ENCODE results near the gene RAP1GDS1.
"Not testable (repeated sequence)": the region's sequence is repeated elsewhere in the genome, so short reads cannot be mapped to it uniquely, and the experiment has no call there.

RAP1GDS1 gene

DNA sequence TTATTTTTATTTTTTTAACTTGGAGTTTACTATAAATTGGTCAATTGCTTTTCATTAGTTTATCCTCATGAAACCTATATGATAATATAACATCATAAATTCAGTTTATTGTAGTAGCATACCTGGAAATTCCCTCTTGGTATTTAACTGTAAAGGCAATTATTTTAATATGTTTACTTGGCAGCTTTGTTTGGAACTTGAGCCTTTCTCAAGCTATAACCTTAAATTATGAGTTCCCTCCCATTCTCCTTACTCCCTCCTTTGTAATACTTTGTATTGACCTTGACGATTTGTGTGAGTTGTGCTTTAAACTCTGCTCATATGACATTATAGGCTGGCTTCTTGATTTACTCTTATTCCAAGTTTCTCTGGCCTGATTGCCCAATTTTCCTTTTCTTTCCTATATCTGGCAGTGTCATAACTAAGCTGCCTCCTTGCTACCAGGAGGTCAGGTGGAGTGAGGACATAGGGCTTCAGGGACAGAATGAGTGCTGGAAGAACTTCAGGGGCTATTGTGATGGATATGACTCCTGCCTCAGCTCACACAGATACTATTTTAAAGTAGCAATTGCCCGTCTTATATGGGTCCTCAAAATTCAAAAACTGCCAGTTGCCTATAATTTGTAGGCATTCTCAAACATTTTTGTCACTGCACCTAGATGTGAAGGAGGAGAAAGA is 77.7 kb downstream of the RAP1GDS1 start:
- no peak for ATAC-seq (replicated peaks; ENCODE audit: extremely low read depth, poor library complexity, severe bottlenecking)
- Mint-ChIP-seq H3K4me3 (no peak overlapping the region), H3K4me1 (peaks cover 35% of the 10 kb centered on the region), H3K36me3 (ENCODE audit: insufficient read depth) (no peaks in the 10 kb centered on the region), H3K9me3 (no peaks in the 10 kb centered on the region), H3K27me3 (no peaks in the 10 kb centered on the region), H3K27ac (ENCODE audit: low read depth) (no peak overlapping the region)
- no peak for DNase-seq (ENCODE audit: low spot score in 2 of 2)

DNA sequence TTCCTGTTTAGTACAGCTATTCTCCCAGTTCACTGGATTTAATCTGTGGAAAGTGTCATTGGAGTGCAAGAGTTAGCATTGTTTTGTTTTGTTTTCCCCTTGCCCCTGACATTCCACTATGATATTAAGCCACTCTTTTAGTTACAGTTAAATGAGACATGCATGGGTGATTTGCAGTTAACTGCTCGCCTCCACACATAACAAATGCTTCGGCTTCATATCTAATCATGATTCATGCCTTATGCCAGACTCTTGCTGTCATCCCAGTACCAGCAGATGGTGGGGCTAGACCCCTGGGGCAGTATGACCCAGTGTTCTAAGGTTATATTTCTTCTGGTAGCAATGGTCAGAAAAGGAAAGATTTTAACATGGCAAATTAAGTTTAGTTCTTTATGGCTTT is 80.1 kb downstream of the RAP1GDS1 start:
- Mint-ChIP-seq H3K4me1 (peaks cover 23% of the 10 kb centered on the region), H3K9me3 (no peaks in the 10 kb centered on the region), H3K27ac (ENCODE audit: low read depth) (no peak overlapping the region), H3K4me3 (no peak overlapping the region), H3K27me3 (no peaks in the 10 kb centered on the region), H3K36me3 (ENCODE audit: insufficient read depth) (peaks cover 2% of the 10 kb centered on the region)
- DNase-seq (ENCODE audit: low spot score in 2 of 2) (no peak), ATAC-seq (replicated peaks; ENCODE audit: extremely low read depth, poor library complexity, severe bottlenecking) (no peak)

- H3K27ac Mint-ChIP-seq (ENCODE audit: low read depth), result no peak overlapping the region
- no peak overlapping the region for H3K4me3 Mint-ChIP-seq
- H3K27me3 Mint-ChIP-seq, result no peaks in the 10 kb centered on the region
- peaks cover 2% of the 10 kb centered on the region for H3K36me3 Mint-ChIP-seq (ENCODE audit: insufficient read depth)
- H3K9me3 Mint-ChIP-seq, result no peaks in the 10 kb centered on the region
- ATAC-seq (replicated peaks; ENCODE audit: extremely low read depth, poor library complexity, severe bottlenecking) (no peak), DNase-seq (ENCODE audit: low spot score in 2 of 2) (no peak)
- peaks cover 12% of the 10 kb centered on the region for H3K4me1 Mint-ChIP-seq
Measured at GRCh38 chr4:98343626-98344025, 82.4 kb downstream of the RAP1GDS1 start.

DNA sequence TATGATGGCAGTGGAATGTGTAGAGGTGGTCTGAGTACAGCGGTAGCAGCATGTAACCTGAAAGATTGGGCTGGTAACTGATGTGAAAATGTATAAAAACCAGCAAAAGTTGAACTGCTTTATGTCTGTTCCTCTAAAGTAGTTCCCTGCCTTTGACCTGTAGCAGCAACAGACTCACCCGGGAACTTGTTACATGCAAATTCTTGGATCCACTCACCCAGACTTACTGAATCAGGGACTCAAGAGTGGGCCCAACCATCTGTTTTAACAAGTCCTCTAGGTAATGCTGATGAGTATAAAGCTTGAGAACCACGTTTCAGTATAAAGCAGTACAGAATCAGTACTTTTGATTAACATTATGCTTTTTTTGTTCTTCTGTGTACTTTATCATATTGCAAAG is 84.7 kb downstream of the RAP1GDS1 start:
- peaks cover 2% of the 10 kb centered on the region for H3K36me3 Mint-ChIP-seq (ENCODE audit: insufficient read depth)

GRCh38 chr4:98352396-98352795 is 91.2 kb downstream of the RAP1GDS1 start:
- DNase-seq (ENCODE audit: low spot score in 2 of 2) (no peak), ATAC-seq (replicated peaks; ENCODE audit: extremely low read depth, poor library complexity, severe bottlenecking) (no peak)
- Mint-ChIP-seq H3K27me3 (no peaks in the 10 kb centered on the region), H3K36me3 (ENCODE audit: insufficient read depth) (peaks cover 7% of the 10 kb centered on the region), H3K4me1 (peaks cover 19% of the 10 kb centered on the region), H3K4me3 (no peak overlapping the region), H3K9me3 (no peaks in the 10 kb centered on the region), H3K27ac (ENCODE audit: low read depth) (no peak overlapping the region)

More for the DNA sequence above, 84.7 kb downstream of the RAP1GDS1 start:
- Mint-ChIP-seq H3K4me3 (no peak overlapping the region), H3K9me3 (no peaks in the 10 kb centered on the region), H3K27me3 (no peaks in the 10 kb centered on the region), H3K4me1 (peaks cover 10% of the 10 kb centered on the region), H3K27ac (ENCODE audit: low read depth) (no peak overlapping the region)
- ATAC-seq (replicated peaks; ENCODE audit: extremely low read depth, poor library complexity, severe bottlenecking) (no peak), DNase-seq (ENCODE audit: low spot score in 2 of 2) (no peak)

DNA sequence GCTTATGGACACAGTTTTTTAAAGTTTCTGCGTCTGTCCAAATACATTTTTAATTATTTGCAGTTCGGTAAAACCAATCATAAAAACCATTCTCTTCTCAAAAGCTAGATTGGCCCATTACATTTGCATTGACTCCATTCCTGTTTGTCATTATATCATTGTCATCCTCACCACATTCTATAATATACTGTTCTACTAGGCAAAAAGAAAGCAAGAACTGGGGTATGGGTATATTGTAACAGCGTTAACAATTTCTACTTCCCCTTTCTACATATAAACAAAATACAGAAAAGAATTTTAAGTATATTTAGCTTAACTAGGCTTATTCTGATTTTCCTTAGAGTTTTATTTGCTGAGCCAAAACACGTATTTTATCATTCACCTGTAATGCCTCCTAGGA is 91.8 kb downstream of the RAP1GDS1 start:
- H3K27ac Mint-ChIP-seq (ENCODE audit: low read depth), result no peak overlapping the region
- no peaks in the 10 kb centered on the region for H3K27me3 Mint-ChIP-seq
- H3K4me1 Mint-ChIP-seq, result peaks cover 19% of the 10 kb centered on the region
- no peaks in the 10 kb centered on the region for H3K9me3 Mint-ChIP-seq
- DNase-seq (ENCODE audit: low spot score in 2 of 2) (no peak), ATAC-seq (replicated peaks; ENCODE audit: extremely low read depth, poor library complexity, severe bottlenecking) (no peak)
- peaks cover 7% of the 10 kb centered on the region for H3K36me3 Mint-ChIP-seq (ENCODE audit: insufficient read depth)
- no peak overlapping the region for H3K4me3 Mint-ChIP-seq

DNA sequence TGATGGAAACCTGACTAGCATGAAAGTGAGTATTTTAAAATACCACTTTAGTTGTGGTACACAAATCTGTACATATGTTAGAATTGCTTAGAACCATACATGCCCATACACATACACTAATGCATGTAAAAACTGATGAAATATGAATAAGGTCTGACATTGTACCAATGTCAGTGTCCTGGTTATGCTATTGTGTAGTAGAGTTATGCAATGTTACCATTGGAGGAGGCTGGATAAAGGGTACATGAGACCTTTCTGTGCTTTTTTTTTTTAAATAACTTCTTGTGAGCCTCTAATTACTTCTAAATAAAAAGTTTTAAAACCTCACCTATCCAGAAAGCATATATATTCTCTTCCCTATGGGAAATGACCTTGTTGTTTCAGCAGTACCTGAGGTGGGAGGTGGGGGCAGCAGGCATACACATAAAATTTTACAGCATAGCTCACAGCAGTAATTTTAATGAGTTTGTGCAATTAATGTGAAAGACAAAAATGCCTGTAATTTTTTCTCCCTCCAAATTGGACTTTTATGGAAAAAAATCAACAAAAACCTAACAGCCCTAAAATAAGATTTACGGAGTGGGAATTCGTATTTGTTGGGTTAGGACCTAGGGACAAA is 97.6 kb downstream of the RAP1GDS1 start:
- Mint-ChIP-seq H3K27me3 (no peaks in the 10 kb centered on the region), H3K36me3 (ENCODE audit: insufficient read depth) (peaks cover 4% of the 10 kb centered on the region), H3K4me3 (no peak overlapping the region), H3K27ac (ENCODE audit: low read depth) (no peak overlapping the region), H3K4me1 (peaks cover 16% of the 10 kb centered on the region), H3K9me3 (no peaks in the 10 kb centered on the region)
- ATAC-seq (replicated peaks; ENCODE audit: extremely low read depth, poor library complexity, severe bottlenecking), result no peak
- no peak for DNase-seq (ENCODE audit: low spot score in 2 of 2)

DNA sequence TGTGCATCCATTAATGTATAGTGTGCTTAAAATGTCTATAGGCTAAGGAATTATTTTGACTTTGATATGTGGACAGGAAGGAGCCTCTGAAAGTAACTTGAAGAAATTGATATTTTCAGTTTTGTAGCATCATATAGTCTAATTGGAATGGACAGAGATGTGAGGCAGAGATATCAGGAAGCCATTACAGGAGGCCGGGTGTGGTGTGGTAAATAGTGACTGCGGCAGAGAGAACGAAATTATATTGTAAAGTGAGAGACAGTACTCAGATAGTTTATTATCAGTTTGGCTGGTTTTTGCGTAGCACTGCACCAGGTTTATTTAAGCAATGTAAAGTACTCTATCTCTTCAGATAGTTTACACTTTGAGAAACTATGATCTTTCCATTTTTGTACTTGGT is 98.5 kb downstream of the RAP1GDS1 start:
- H3K27ac Mint-ChIP-seq (ENCODE audit: low read depth), result no peak overlapping the region
- peaks cover 3% of the 10 kb centered on the region for H3K36me3 Mint-ChIP-seq (ENCODE audit: insufficient read depth)
- DNase-seq (ENCODE audit: low spot score in 2 of 2) (no peak), ATAC-seq (replicated peaks; ENCODE audit: extremely low read depth, poor library complexity, severe bottlenecking) (no peak)
- H3K27me3 Mint-ChIP-seq, result no peaks in the 10 kb centered on the region
- peaks cover 16% of the 10 kb centered on the region for H3K4me1 Mint-ChIP-seq
- H3K9me3 Mint-ChIP-seq, result no peaks in the 10 kb centered on the region
- H3K4me3 Mint-ChIP-seq, result no peak overlapping the region

- H3K9me3 Mint-ChIP-seq, result peaks cover 16% of the 10 kb centered on the region
- H3K36me3 Mint-ChIP-seq (ENCODE audit: insufficient read depth), result peaks cover 8% of the 10 kb centered on the region
- DNase-seq (ENCODE audit: low spot score in 2 of 2), result no peak
- ATAC-seq (replicated peaks; ENCODE audit: extremely low read depth, poor library complexity, severe bottlenecking), result no peak
- no peak overlapping the region for H3K4me3 Mint-ChIP-seq
- no peak overlapping the region for H3K27ac Mint-ChIP-seq (ENCODE audit: low read depth)
- H3K4me1 Mint-ChIP-seq, result peaks cover 16% of the 10 kb centered on the region
- H3K27me3 Mint-ChIP-seq, result no peaks in the 10 kb centered on the region
Measured at GRCh38 chr4:98363431-98363830, 102.2 kb downstream of the RAP1GDS1 start.

- not testable (repeated sequence) for H3K27me3 Mint-ChIP-seq
Measured at GRCh38 chr4:98366275-98366674, 105.1 kb downstream of the RAP1GDS1 start.

DNA sequence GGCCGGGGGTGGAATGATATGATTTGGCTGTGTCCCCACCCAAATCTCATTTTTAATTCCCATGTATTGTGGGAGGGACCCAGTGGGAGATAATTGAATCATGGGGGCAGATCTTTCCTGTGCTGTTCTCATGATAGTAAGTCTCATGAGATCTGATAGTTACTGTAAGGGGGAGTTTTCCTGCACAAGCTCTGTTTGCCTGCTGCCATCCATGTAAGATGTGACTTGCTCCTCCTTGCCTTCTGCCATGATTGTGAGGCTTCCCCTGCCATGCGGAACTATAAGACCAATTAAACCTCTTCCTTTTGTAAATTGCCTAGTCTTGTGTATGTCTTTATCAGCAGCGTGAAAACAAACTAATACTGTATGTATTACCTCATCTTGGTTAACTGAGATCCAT is 106.8 kb downstream of the RAP1GDS1 start:
- DNase-seq (ENCODE audit: low spot score in 2 of 2); H3K36me3 Mint-ChIP-seq (ENCODE audit: insufficient read depth); H3K27me3 Mint-ChIP-seq; H3K27ac Mint-ChIP-seq (ENCODE audit: low read depth); H3K4me1 Mint-ChIP-seq; ATAC-seq (replicated peaks; ENCODE audit: extremely low read depth, poor library complexity, severe bottlenecking); H3K4me3 Mint-ChIP-seq: not testable (repeated sequence)
- peaks cover 16% of the 10 kb centered on the region for H3K9me3 Mint-ChIP-seq

More at GRCh38 chr4:98366275-98366674, 105.1 kb downstream of the RAP1GDS1 start:
- H3K27ac Mint-ChIP-seq (ENCODE audit: low read depth); H3K36me3 Mint-ChIP-seq (ENCODE audit: insufficient read depth); DNase-seq (ENCODE audit: low spot score in 2 of 2); ATAC-seq (replicated peaks; ENCODE audit: extremely low read depth, poor library complexity, severe bottlenecking); H3K4me3 Mint-ChIP-seq; H3K4me1 Mint-ChIP-seq: not testable (repeated sequence)
- peaks cover 16% of the 10 kb centered on the region for H3K9me3 Mint-ChIP-seq

DNA sequence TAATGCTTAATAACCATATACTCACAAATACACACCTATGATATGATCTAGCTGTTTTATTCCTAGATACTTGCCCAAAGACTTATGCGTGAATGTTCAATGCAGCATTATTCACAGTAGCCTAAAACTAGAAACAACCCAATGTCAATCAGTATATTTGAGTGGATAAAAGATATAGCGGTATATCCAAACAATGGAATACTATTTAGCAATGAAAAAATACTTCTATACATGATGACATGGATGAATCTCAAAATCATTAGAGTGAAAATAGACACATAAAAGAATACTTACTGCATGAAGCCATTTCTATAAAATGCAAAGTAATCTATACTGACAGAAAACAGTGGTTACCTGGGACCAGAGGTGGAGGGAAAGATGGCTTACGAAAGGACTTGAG is 108.1 kb downstream of the RAP1GDS1 start:
- H3K36me3 Mint-ChIP-seq (ENCODE audit: insufficient read depth), result peaks cover 12% of the 10 kb centered on the region
- no peak for ATAC-seq (replicated peaks; ENCODE audit: extremely low read depth, poor library complexity, severe bottlenecking)

DNA sequence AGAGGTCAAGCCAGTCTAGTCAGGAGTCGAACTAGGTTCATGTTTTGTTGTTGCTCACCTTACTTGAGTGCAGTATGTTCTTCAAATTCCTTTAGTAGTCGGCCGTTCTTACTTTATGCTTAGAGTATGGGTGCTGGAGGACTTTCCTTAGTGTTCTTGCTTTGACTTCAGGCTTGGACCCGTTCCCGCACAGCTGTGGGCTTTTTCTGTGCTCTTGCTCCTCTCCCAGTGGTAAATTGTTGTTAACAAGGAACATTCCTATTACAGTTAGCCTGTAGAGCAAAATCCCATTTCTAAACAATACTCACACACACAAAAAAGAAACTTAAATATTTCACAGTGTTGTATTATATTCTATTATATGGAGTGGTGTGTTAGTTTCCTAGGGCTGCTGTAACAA is 113.5 kb downstream of the RAP1GDS1 start:
- peaks cover 8% of the 10 kb centered on the region for H3K36me3 Mint-ChIP-seq (ENCODE audit: insufficient read depth)

More for the DNA sequence above, 108.1 kb downstream of the RAP1GDS1 start:
- Mint-ChIP-seq H3K27me3 (no peaks in the 10 kb centered on the region), H3K4me3 (no peak overlapping the region), H3K4me1 (peaks cover 5% of the 10 kb centered on the region), H3K27ac (ENCODE audit: low read depth) (no peak overlapping the region), H3K9me3 (peaks cover 16% of the 10 kb centered on the region)
- DNase-seq (ENCODE audit: low spot score in 2 of 2), result no peak

More for the DNA sequence above, 113.5 kb downstream of the RAP1GDS1 start:
- DNase-seq (ENCODE audit: low spot score in 2 of 2), result no peak
- H3K27me3 Mint-ChIP-seq, result no peaks in the 10 kb centered on the region
- no peak overlapping the region for H3K27ac Mint-ChIP-seq (ENCODE audit: low read depth)
- no peak for ATAC-seq (replicated peaks; ENCODE audit: extremely low read depth, poor library complexity, severe bottlenecking)
- H3K4me1 Mint-ChIP-seq, result peaks cover 21% of the 10 kb centered on the region
- no peak overlapping the region for H3K4me3 Mint-ChIP-seq
- no peaks in the 10 kb centered on the region for H3K9me3 Mint-ChIP-seq
